22Rv1 (cell line): ENCODE measurements around the gene DGKD.

Source experiments
- H3K27ac ChIP-seq: fragments of 450-650 bp; 2 replicates; pipeline ENCODE4 v1.5.1; 2017
- ZFX ChIP-seq: fragments of 450-650 bp; IDR thresholded peaks from 2 replicates; pipeline ENCODE4 v1.6.1; 2017; ENCODE audit warnings: antibody characterized with exemption, borderline replicate concordance
- TF ChIP-seq, protein P1 (sequence below): fragments of 450-650 bp; IDR thresholded peaks from 2 replicates; pipeline ENCODE4 v1.5.1; 2017; ENCODE audit warnings: mild to moderate bottlenecking

DGKD gene

DNA sequence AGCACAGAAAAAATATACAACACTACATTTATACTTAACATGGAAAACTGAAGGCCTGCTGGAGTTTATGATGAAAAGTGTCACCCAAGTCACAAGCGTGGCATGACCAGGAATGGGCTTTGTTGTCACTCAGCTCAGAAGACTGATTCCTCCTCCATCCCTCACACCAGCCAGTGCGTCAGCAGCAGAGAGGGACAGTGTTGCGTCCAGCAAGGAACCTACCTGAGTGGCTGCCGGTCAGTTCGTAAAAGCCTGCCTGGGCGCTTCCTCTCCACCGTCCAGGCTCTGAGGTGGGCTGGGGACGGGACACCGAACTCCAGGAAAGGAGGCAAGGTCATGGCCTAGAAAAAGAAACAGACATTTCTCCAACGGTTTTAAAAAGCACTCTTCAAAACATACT, 134.8 kb downstream of the DGKD start:
- TF ChIP-seq, protein P1, sequence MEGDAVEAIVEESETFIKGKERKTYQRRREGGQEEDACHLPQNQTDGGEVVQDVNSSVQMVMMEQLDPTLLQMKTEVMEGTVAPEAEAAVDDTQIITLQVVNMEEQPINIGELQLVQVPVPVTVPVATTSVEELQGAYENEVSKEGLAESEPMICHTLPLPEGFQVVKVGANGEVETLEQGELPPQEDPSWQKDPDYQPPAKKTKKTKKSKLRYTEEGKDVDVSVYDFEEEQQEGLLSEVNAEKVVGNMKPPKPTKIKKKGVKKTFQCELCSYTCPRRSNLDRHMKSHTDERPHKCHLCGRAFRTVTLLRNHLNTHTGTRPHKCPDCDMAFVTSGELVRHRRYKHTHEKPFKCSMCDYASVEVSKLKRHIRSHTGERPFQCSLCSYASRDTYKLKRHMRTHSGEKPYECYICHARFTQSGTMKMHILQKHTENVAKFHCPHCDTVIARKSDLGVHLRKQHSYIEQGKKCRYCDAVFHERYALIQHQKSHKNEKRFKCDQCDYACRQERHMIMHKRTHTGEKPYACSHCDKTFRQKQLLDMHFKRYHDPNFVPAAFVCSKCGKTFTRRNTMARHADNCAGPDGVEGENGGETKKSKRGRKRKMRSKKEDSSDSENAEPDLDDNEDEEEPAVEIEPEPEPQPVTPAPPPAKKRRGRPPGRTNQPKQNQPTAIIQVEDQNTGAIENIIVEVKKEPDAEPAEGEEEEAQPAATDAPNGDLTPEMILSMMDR = no peak
- H3K27ac ChIP-seq = no peak overlapping the region

DNA sequence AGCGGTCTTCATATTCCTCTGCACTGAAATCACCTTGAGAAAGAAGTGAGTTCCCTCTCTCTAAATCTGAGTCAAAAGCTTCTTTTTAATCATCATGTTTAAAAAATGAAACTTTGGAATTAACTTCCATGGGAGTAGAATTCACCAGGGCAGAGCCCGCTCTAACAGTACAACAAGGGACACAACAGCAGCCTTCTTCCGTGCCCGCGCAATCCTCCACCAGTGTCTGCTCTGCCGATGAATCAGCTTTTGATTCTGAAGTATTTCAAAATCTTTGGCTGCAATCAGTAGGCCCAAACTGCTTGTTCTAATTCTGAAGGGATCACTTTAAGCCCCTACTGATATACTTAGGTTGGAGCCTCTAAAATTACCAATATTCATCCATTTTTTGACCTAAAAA, 135.4 kb downstream of the DGKD start:
- H3K27ac ChIP-seq = no peak overlapping the region
- TF ChIP-seq, protein P1 = no peak
- TF ChIP-seq ZFX = no peak

DNA sequence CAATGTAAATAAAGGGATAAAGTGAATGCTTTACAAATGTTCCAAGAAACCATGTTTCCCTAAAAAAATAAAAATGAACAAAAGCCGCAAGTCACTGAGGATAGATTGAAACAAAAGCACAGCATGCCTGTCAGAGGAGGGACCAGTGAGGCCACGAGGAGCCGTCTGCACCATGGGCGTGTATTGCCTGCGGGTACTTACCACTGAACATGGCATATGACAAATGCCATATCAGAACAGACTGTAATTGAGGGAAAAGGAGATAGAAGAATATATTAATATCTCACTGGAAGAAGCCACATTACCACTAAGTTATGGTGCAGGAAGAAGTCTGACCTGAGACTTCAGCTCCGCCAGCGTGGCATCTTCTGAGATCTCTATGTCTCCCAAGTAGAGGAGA, 136.5 kb downstream of the DGKD start:
- TF ChIP-seq, protein P1 = no peak
- TF ChIP-seq ZFX = no peak
- no peak overlapping the region for H3K27ac ChIP-seq

DNA sequence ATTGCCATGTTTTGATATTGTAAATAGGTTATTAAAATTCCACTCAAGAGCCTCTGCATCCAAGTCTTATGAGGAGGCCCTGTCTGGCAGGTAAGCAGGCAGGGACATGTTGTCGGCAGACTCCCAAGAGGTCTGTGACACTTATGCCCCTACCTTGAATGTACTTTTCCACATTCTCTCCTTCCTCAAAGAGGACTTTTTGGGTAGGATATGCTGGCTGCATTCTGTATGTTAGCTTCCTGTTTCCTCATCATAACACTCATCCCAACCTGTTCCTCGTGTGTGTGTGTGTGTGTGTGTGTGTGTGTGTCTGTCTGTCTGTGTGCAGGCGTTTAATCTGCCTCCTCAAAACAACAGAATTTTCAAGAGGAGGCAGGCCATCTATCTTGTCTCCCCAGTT, 137.0 kb downstream of the DGKD start:
- no peak for TF ChIP-seq ZFX
- TF ChIP-seq, protein P1 = no peak
- H3K27ac ChIP-seq = no peak overlapping the region

DNA sequence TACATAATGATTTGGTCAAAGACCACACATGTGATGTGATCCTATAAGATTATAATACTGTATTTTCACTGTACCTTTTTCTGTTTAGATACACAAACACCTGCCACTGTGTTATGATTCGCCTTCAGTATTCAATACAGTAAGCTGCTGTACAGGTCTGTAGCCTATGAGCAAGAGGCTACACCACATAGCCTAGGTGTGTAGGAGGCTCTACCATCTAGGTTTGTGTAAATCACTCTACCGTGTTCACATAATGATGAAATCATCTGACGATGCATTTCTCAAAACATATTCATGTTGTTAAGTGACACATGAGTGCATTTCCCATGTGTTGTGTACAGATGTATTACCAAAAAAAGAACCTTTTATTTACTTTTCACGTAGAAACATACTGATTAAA, 137.8 kb downstream of the DGKD start:
- TF ChIP-seq, protein P1 = no peak
- TF ChIP-seq ZFX = no peak
- H3K27ac ChIP-seq = no peak overlapping the region

DNA sequence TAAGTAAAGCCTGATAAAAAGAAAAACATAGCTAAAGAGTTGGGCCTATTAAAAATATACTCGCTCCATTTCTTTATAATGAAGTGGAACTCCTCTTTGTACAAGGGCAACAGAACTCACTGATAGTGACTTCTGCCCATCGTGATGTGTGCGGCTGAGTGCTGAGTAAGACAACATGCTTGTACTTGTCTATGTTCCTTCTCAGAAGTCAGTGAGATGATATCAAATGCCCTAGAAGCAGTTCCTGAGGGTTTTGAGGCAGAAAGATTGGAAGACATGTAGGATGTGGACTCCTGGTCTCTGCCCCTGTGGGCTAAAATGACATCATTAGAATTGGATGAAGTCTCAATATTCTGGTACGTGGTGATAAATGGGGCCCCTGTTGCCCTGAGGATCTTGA, 138.5 kb downstream of the DGKD start:
- TF ChIP-seq, protein P1 = no peak
- no peak for TF ChIP-seq ZFX
- no peak overlapping the region for H3K27ac ChIP-seq

DNA sequence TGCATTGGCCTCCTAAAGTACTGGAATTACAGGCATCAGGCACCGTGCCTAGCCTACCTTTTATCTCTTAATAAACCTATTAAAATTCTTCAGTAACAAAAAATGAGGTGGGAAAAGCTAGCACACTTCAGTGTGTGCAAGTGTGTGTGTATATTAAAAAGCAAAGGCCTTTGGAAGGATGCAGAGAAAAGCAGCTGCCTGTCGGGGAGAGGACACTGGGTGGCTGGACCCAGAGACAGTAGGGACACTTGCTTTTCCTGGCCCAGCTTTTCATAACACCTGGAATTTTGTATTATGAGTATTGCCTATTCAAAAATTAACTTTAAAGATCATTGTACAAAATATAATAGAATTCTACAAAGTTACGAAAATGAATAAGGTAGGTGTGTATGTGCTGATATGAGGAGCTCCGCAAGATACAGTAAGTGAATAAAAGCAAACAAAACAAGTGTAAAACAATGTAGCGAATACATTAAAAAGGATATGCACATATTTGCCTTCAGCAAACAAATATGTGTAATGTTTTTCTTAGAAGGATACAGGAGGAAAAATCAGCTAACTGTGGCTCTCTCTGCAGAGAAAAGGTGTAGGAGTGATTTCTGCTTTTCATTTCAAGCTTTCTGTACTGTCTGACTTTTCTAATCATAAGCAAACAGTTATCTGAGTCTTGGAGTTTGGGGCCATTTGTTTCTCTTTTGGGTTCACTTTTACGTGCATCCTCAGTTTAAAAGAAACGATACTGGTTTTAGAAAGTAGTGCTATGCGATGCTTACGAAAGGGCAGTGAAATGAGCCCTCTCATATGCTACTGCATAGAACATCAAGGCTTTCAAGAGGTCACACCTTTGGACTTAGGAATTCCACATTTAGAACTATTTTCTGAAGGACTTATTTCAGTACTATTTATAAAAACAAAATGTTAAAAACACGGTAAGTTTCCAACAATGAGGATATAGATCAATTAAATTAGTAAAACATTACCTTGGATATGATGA, 141.5 kb downstream of the DGKD start:
- TF ChIP-seq ZFX = no peak
- TF ChIP-seq, protein P1 = no peak
- no peak overlapping the region for H3K27ac ChIP-seq
